ENCODE data around the gene ECE2. TPM values are rescaled to one million over a fixed set of nuclear protein-coding genes. Genes with fewer than 3 reads are reported as not detected.
A peak's percentile ranks its signal among the peaks of the same experiment; 100 is the strongest.

The ECE2 gene
- polyA plus RNA-seq, 2 of the 4 experiments (the other 2 are of a cell fraction) = not detected

GRCh38 chr3:184332370-184333090, 56.7 kb downstream of the ECE2 start:
- POLR2A ChIA-PET = no interaction called here
- Histone ChIP-seq H3K27ac (peak overlapping the region in 1 of 2 experiments; percentile 16; a peak in 2 of 6 replicates), H3K4me2 (no peak overlapping the region), H3K9me3 (no peaks in the 10 kb centered on the region), H3K4me1 (peaks cover 54% of the 10 kb centered on the region; the same call in 2 of the 3 replicates), H3K4me3 (no peak overlapping the region)
- ATAC-seq = no peak
- TF ChIP-seq CTCF (IDR thresholded peaks at IDR 0.05) (no peak), POLR2AphosphoS2 (conservative IDR thresholded peaks at IDR 0.05; ENCODE audit: low read length) (0 out of 2 replicates have a peak, but pooled peaks have one; percentile 13), BHLHE40 (IDR thresholded peaks at IDR 0.05; ENCODE audit: low read depth, low read length) (no peak), NR3C1 (IDR thresholded peaks at IDR 0.05) (no peak), CBX8 (IDR thresholded peaks at IDR 0.05) (no peak), PBX3 (IDR thresholded peaks at IDR 0.05) (no peak), CHD4 (IDR thresholded peaks at IDR 0.05; ENCODE audit: borderline replicate concordance) (no peak), JUN (IDR thresholded peaks at IDR 0.05) (0 out of 5 replicates have a peak, but pooled peaks of 1 of the 2 experiments have one; percentile 16), ELK1 (IDR thresholded peaks at IDR 0.05; ENCODE audit: low read depth, low read length) (no peak)
- FAIRE-seq = no peak
- no peak for DNase-seq (ENCODE audit: low read depth in 1 of 2, low spot score in 1 of 2)
- CTCF ChIA-PET = no interaction called here
- WGBS (ENCODE audit: missing lambda C conversion rate) = 66% methylated on average over 10 of the region's 10 CpGs

GRCh38 chr3:184333190-184333589, 57.4 kb downstream of the ECE2 start:
- FAIRE-seq (no peak), ATAC-seq (no peak), DNase-seq (ENCODE audit: low read depth in 1 of 2, low spot score in 1 of 2) (no peak)
- Histone ChIP-seq H3K27ac (peak overlapping the region in 1 of 2 experiments; percentile 15; a peak in 2 of 6 replicates), H3K4me2 (no peak overlapping the region), H3K4me3 (no peak overlapping the region), H3K9me3 (no peaks in the 10 kb centered on the region), H3K4me1 (peaks cover 54% of the 10 kb centered on the region; the same call in 2 of the 3 replicates)
- ChIA-PET CTCF (no interaction called here), POLR2A (no interaction called here)
- TF ChIP-seq POLR2A (IDR thresholded peaks at IDR 0.05; ENCODE audit: low read length) (no peak), ATOH8 (CRISPR knock-in tag; IDR thresholded peaks at IDR 0.05; ENCODE audit: low read depth) (no peak), TFCP2L1 (CRISPR knock-in tag; IDR thresholded peaks at IDR 0.05) (no peak), MYC (IDR thresholded peaks at IDR 0.05; ENCODE audit: borderline replicate concordance, low read length) (no peak), RCOR1 (IDR thresholded peaks at IDR 0.05; ENCODE audit: low read depth, low read length) (no peak), RFX5 (IDR thresholded peaks at IDR 0.05) (no peak), NR3C1 (IDR thresholded peaks at IDR 0.05) (no peak), ZFP36 (IDR thresholded peaks at IDR 0.05; ENCODE audit: borderline replicate concordance, partially characterized antibody) (no peak), E2F6 (IDR thresholded peaks at IDR 0.05; ENCODE audit: borderline replicate concordance, low read depth) (no peak), MAFK (IDR thresholded peaks at IDR 0.05; ENCODE audit: partially characterized antibody) (no peak)
- 91% methylated on average over 6 of the region's 6 CpGs for WGBS (ENCODE audit: missing lambda C conversion rate)

All from A549 (cell line).